Progenitor cell of endocrine pancreas (in vitro differentiated cells): Measurements from ENCODE around the gene F10. TPM values are rescaled to one million over a fixed set of nuclear protein-coding genes. Genes with fewer than 3 reads are reported as not detected.
A peak's percentile ranks its signal among the peaks of the same experiment; 100 is the strongest.

Source experiments
- DNase-seq: peaks from one replicate; pipeline ENCODE4 v3.0.0; 2021; ENCODE audit warnings: low spot score; ENCODE audit not compliant: unreplicated experiment
- H3K27ac Mint-ChIP-seq: 2 replicates; pipeline ENCODE4 v1.8.0; 2021; ENCODE audit warnings: mild to moderate bottlenecking, moderate library complexity, mixed read lengths
- H3K27me3 Mint-ChIP-seq: 2 replicates; pipeline ENCODE4 v1.8.0; 2021; ENCODE audit warnings: mixed read lengths
- H3K36me3 Mint-ChIP-seq: 2 replicates; pipeline ENCODE4 v1.8.0; 2022; ENCODE audit warnings: mixed read lengths; ENCODE audit not compliant: insufficient read depth
- H3K4me1 Mint-ChIP-seq: 2 replicates; pipeline ENCODE4 v1.8.0; 2021; ENCODE audit warnings: low read depth, mixed read lengths
- H3K4me3 Mint-ChIP-seq: 2 replicates; pipeline ENCODE4 v1.8.0; 2021; ENCODE audit warnings: low read depth, mild to moderate bottlenecking, moderate library complexity, mixed read lengths
- H3K9me3 Mint-ChIP-seq: 2 replicates; pipeline ENCODE4 v1.8.0; 2021; ENCODE audit warnings: low read depth, mixed read lengths
- CTCF ChIP-seq: fragments of 200-600 bp; sonication (generic); IDR thresholded peaks from one replicate; pipeline ENCODE4 v1.5.0; 2021; ENCODE audit warnings: antibody characterized with exemption, mild to moderate bottlenecking; ENCODE audit not compliant: unreplicated experiment
- total RNA-seq: library from RNA; stranded (reverse); gene quantifications from 2 replicates; pipeline ENCODE4 v1.2.1, GENCODE V29; 2021

The F10 gene
- total RNA-seq, 1 donor from 2014 or later = 30.2 TPM

- Mint-ChIP-seq H3K9me3 (no peaks in the 10 kb centered on the region), H3K36me3 (peaks cover 2% of the 10 kb centered on the region), H3K27me3 (peaks cover 23% of the 10 kb centered on the region), H3K4me1 (peaks cover 9% of the 10 kb centered on the region), H3K27ac (peak overlapping the region; percentile 59), H3K4me3 (no peak overlapping the region)
- TF ChIP-seq CTCF = no peak
- no peak for DNase-seq
Measured at GRCh38 chr13:113149711-113150549, 27.3 kb downstream of the F10 start.

GRCh38 chr13:113150550-113151365 is 28.2 kb downstream of the F10 start:
- peaks cover 9% of the 10 kb centered on the region for H3K4me1 Mint-ChIP-seq
- H3K27me3 Mint-ChIP-seq = peaks cover 23% of the 10 kb centered on the region
- H3K9me3 Mint-ChIP-seq = no peaks in the 10 kb centered on the region
- no peak for TF ChIP-seq CTCF
- peaks cover 2% of the 10 kb centered on the region for H3K36me3 Mint-ChIP-seq
- no peak overlapping the region for H3K4me3 Mint-ChIP-seq
- no peak overlapping the region for H3K27ac Mint-ChIP-seq
- DNase-seq = no peak

- no peak for DNase-seq
- Mint-ChIP-seq H3K27me3 (peaks cover 26% of the 10 kb centered on the region), H3K36me3 (peaks cover under 1% of the 10 kb centered on the region), H3K27ac (peak overlapping the region; percentile 72), H3K4me1 (peaks cover 9% of the 10 kb centered on the region), H3K4me3 (peak overlapping the region; percentile 31), H3K9me3 (no peaks in the 10 kb centered on the region)
- TF ChIP-seq CTCF = no peak
Measured at GRCh38 chr13:113151745-113152690, 29.4 kb downstream of the F10 start.

- Mint-ChIP-seq H3K27ac (peak overlapping the region; percentile 9), H3K9me3 (no peaks in the 10 kb centered on the region), H3K36me3 (no peaks in the 10 kb centered on the region), H3K4me1 (peaks cover 9% of the 10 kb centered on the region), H3K4me3 (peak overlapping the region; percentile 62), H3K27me3 (peaks cover 31% of the 10 kb centered on the region)
- no peak for DNase-seq
- no peak for TF ChIP-seq CTCF
Measured at GRCh38 chr13:113152691-113152983, 30.0 kb downstream of the F10 start.
